ENCODE data around the gene DCANP1.

DCANP1 gene

DNA sequence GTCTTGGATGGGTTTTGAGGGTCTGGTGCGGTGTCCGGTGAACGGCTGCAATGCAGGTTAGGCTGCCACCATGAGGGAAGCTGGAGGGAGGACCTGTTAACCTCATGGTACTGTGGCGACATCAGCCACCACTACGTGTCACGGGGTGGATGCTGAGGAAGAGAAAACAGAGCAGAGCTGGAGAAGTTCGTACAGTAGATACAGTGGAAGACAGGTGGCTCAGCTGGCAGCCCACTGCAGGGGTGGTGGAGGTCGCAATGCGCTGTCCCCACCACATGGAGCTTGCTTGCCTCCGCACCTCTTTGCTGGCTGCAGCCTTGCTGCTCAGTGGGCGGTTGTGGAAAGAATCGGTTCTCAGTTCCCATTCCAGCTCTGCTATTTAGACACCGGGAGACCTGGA, 2.8 kb downstream of the DCANP1 start:
- H3K4me3 ChIP-seq (ENCODE audit: low read length): no peak overlapping the region
- no peak overlapping the region for H3K9ac ChIP-seq (ENCODE audit: low read depth, low read length)
- H3K27me3 ChIP-seq (ENCODE audit: control insufficient read depth, insufficient read depth, low read length): peaks cover 55% of the 10 kb centered on the region
- H3K4me1 ChIP-seq (ENCODE audit: control insufficient read depth, insufficient read depth, low read length): no peaks in the 10 kb centered on the region
- H3K4me2 ChIP-seq (ENCODE audit: low read length): no peak overlapping the region
- H3K9me3 ChIP-seq (replicated peaks; ENCODE audit: low read length): no peaks in the 10 kb centered on the region
- no peaks in the 10 kb centered on the region for H3K36me3 ChIP-seq (ENCODE audit: insufficient read depth, low read length)

GRCh38 chr5:135443161-135443960, 3.8 kb downstream of the DCANP1 start:
- Histone ChIP-seq H3K36me3 (ENCODE audit: insufficient read depth, low read length) (no peaks in the 10 kb centered on the region), H3K4me2 (ENCODE audit: low read length) (no peak overlapping the region), H3K9ac (ENCODE audit: low read depth, low read length) (no peak overlapping the region), H3K27me3 (ENCODE audit: control insufficient read depth, insufficient read depth, low read length) (peaks cover 45% of the 10 kb centered on the region), H3K4me1 (ENCODE audit: control insufficient read depth, insufficient read depth, low read length) (peaks cover 2% of the 10 kb centered on the region), H3K9me3 (replicated peaks; ENCODE audit: low read length) (no peaks in the 10 kb centered on the region), H3K4me3 (ENCODE audit: low read length) (no peak overlapping the region)

DNA sequence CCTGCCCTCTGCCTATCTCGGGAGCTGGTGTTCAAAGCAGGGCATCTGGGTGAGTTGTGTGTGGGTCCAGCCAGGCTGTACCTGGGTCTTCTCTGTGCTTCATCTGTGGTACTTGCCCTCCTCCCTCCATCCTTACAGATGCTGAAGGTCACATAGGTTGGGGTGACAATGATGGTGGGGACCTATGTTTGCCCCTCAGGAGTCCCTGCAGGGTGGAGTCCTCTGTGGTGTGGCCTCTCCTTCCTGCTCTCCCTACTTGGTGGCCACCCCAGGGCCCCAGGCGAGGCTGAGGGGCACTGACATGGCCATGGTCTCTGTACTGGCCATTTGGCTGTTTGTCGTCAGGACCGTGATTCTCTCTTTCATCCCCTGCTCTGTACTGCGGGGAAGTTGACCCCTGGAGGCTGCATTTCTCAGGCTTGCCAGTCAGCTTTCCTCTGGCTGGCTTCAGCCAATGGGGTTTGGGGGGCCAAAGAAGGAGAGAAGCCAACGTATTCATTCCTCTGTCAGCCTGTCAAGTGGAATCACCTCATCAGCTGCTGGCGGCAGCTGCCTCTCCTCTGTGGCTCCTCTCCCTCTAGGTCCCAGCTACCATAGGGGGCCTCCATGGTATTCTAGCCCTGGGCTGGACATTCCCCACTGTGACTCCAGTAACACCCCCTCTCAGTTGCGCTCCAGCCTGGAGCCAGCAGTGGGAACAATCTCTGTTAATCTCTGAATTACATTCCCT, 4.6 kb downstream of the DCANP1 start:
- Histone ChIP-seq H3K9ac (ENCODE audit: low read depth, low read length) (no peak overlapping the region), H3K4me2 (ENCODE audit: low read length) (no peak overlapping the region), H3K27me3 (ENCODE audit: control insufficient read depth, insufficient read depth, low read length) (peaks cover 37% of the 10 kb centered on the region), H3K4me3 (ENCODE audit: low read length) (no peak overlapping the region), H3K36me3 (ENCODE audit: insufficient read depth, low read length) (no peaks in the 10 kb centered on the region), H3K9me3 (replicated peaks; ENCODE audit: low read length) (no peaks in the 10 kb centered on the region), H3K4me1 (ENCODE audit: control insufficient read depth, insufficient read depth, low read length) (peaks cover 9% of the 10 kb centered on the region)

DNA sequence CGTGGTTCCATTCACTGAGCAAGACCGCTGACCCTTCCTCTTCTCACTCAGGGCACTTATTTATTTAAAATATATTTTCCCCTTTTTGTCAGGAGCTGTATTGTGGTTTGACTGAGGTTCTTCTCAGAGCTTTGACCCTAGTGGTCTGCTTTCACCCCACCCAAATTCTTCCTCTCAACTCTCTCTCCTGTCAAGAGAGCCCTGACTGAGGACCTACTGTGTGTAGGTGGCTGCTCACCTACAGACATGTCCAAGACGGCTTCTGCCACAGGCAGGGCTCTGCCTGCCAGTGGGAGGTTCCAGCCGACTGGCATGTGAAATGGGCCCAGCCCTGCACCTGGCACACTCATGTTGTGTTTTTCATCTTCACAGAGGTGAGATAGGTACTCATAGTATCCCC, 5.2 kb downstream of the DCANP1 start:
- no peak overlapping the region for H3K4me3 ChIP-seq (ENCODE audit: low read length)

GRCh38 chr5:135441350-135441831, 5.8 kb downstream of the DCANP1 start:
- Histone ChIP-seq H3K9me3 (replicated peaks; ENCODE audit: low read length) (no peaks in the 10 kb centered on the region), H3K4me1 (ENCODE audit: control insufficient read depth, insufficient read depth, low read length) (peaks cover 10% of the 10 kb centered on the region), H3K4me2 (ENCODE audit: low read length) (no peak overlapping the region), H3K4me3 (ENCODE audit: low read length) (no peak overlapping the region), H3K9ac (ENCODE audit: low read depth, low read length) (no peak overlapping the region), H3K36me3 (ENCODE audit: insufficient read depth, low read length) (no peaks in the 10 kb centered on the region), H3K27me3 (ENCODE audit: control insufficient read depth, insufficient read depth, low read length) (peaks cover 25% of the 10 kb centered on the region)

More for the DNA sequence above, 5.2 kb downstream of the DCANP1 start:
- peaks cover 10% of the 10 kb centered on the region for H3K4me1 ChIP-seq (ENCODE audit: control insufficient read depth, insufficient read depth, low read length)
- no peaks in the 10 kb centered on the region for H3K36me3 ChIP-seq (ENCODE audit: insufficient read depth, low read length)
- H3K27me3 ChIP-seq (ENCODE audit: control insufficient read depth, insufficient read depth, low read length): peaks cover 30% of the 10 kb centered on the region
- no peak overlapping the region for H3K4me2 ChIP-seq (ENCODE audit: low read length)
- H3K9me3 ChIP-seq (replicated peaks; ENCODE audit: low read length): no peaks in the 10 kb centered on the region
- H3K9ac ChIP-seq (ENCODE audit: low read depth, low read length): no peak overlapping the region

DNA sequence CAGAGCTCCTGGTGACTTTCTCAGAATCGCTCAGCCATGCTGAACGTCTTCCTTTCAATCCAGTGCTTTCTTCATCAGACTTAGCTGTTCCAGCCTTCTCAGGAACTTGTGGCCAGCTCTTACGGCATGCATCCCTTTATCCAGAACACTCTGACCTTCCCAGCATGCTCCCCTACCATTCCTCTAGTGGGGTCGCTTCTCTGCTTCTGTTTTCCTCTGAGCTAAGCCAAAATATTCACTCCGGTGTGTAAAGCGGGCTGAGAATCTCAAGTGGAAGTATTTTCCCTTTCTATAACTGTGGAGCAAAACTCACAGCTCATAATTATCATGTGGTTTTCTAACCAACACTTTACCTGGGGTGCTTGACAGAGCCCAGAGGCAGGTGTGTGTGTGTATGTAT, 6.2 kb downstream of the DCANP1 start:
- Histone ChIP-seq H3K9ac (ENCODE audit: low read depth, low read length) (no peak overlapping the region), H3K4me3 (ENCODE audit: low read length) (no peak overlapping the region), H3K27me3 (ENCODE audit: control insufficient read depth, insufficient read depth, low read length) (peaks cover 24% of the 10 kb centered on the region), H3K4me2 (ENCODE audit: low read length) (no peak overlapping the region), H3K36me3 (ENCODE audit: insufficient read depth, low read length) (no peaks in the 10 kb centered on the region), H3K9me3 (replicated peaks; ENCODE audit: low read length) (no peaks in the 10 kb centered on the region), H3K4me1 (ENCODE audit: control insufficient read depth, insufficient read depth, low read length) (peaks cover 10% of the 10 kb centered on the region)

DNA sequence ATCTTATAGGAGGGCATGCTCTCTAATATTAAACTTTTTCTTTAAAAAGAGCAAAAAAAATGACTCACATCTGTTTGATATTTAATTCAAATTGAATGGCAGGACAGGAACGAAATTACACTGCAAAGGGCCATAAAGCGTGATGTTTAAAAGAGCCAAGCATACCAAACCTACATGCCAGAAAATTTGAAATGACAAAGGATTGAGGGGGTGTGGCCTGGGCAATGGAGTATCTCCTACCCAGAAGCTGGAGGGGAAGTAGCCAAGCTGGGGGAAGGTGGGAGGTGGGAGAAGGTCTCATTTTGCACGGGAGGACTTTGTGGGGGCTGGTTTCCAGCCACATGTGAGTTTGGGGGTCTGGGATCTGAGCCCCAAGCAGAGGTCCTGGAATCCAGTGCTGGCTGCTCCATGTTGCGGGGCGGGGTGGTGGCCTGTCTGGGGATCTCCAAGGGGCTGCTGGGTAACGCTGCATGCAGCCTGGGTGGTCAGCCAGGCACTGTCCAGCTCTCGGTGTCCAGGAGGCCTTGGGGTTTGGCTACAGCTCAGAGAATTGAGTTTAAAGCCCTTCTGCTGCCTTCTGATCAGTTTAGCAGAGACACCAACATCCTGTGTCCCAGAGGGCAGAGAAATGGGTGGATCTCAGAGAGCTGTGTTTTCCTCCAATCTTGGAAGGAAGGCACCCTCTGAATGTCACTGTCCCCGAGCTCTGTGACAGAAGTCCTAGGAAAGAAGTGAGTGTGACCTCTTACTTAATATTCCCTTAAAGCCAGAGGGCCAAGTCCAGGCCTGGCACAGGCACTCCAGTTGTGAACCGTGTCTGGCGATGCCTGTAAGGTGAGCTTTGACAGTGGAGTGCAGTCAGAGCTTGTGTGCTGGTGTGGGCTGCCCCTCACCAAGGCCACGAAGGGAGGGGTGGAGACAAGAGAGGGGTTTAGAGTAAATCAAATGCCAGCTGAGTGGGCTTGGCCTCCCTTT, 7.6 kb downstream of the DCANP1 start:
- peaks cover 36% of the 10 kb centered on the region for H3K27me3 ChIP-seq (ENCODE audit: control insufficient read depth, insufficient read depth, low read length)
- H3K9me3 ChIP-seq (replicated peaks; ENCODE audit: low read length): no peaks in the 10 kb centered on the region
- no peak overlapping the region for H3K9ac ChIP-seq (ENCODE audit: low read depth, low read length)
- peaks cover 10% of the 10 kb centered on the region for H3K4me1 ChIP-seq (ENCODE audit: control insufficient read depth, insufficient read depth, low read length)
- no peaks in the 10 kb centered on the region for H3K36me3 ChIP-seq (ENCODE audit: insufficient read depth, low read length)
- H3K4me2 ChIP-seq (ENCODE audit: low read length): no peak overlapping the region
- H3K4me3 ChIP-seq (ENCODE audit: low read length): no peak overlapping the region

GRCh38 chr5:135438636-135439221, 8.4 kb downstream of the DCANP1 start:
- H3K4me1 ChIP-seq (ENCODE audit: control insufficient read depth, insufficient read depth, low read length): peaks cover 10% of the 10 kb centered on the region

DNA sequence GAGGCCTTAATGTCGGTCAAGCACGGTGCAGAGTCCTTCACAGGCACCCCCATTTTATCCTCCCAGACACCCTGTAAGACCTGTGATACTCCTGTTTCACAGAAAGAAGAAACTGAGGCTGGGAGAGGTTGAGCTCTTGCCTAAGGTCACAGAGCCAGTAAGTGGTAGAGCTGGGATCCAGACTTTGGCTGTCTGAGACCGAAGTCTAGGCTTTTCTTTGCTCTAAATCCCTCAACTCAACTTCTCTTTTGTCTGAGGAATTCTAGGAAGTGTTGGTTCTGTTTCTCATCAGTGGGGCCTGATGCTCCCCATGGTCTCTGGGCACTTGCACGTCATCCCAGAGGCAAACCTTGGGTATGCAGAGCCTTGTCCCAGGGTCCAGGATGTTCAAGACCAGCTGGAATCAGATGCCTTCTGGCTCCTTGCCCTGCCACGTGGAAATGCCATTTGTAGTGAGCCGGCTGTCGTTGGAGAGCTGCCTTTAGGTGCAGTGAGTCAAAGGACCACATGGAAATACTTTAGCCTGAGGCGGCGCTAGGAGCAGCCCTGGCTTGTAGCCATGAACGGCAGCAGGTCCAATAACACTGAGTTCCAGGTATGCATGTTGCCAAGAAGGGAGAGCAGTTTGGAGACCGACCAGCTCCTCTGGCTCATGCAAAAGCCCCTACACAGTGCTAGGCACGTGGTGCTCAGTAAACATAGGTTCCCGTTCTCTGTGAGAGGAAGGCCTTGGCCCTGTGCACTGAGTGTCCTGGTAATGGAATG, 9.2 kb downstream of the DCANP1 start:
- Histone ChIP-seq H3K27me3 (ENCODE audit: control insufficient read depth, insufficient read depth, low read length) (peaks cover 22% of the 10 kb centered on the region), H3K9me3 (replicated peaks; ENCODE audit: low read length) (no peaks in the 10 kb centered on the region), H3K4me2 (ENCODE audit: low read length) (no peak overlapping the region), H3K9ac (ENCODE audit: low read depth, low read length) (no peak overlapping the region), H3K4me1 (ENCODE audit: control insufficient read depth, insufficient read depth, low read length) (peaks cover 10% of the 10 kb centered on the region), H3K4me3 (ENCODE audit: low read length) (no peak overlapping the region), H3K36me3 (ENCODE audit: insufficient read depth, low read length) (no peaks in the 10 kb centered on the region)

More at GRCh38 chr5:135438636-135439221, 8.4 kb downstream of the DCANP1 start:
- no peak overlapping the region for H3K9ac ChIP-seq (ENCODE audit: low read depth, low read length)
- H3K36me3 ChIP-seq (ENCODE audit: insufficient read depth, low read length): no peaks in the 10 kb centered on the region
- H3K4me2 ChIP-seq (ENCODE audit: low read length): no peak overlapping the region
- no peak overlapping the region for H3K4me3 ChIP-seq (ENCODE audit: low read length)
- H3K27me3 ChIP-seq (ENCODE audit: control insufficient read depth, insufficient read depth, low read length): peaks cover 30% of the 10 kb centered on the region
- no peaks in the 10 kb centered on the region for H3K9me3 ChIP-seq (replicated peaks; ENCODE audit: low read length)

GRCh38 chr5:135437422-135437795, 9.7 kb downstream of the DCANP1 start:
- H3K9ac ChIP-seq (ENCODE audit: low read depth, low read length): no peak overlapping the region
- H3K4me3 ChIP-seq (ENCODE audit: low read length): no peak overlapping the region
- H3K4me1 ChIP-seq (ENCODE audit: control insufficient read depth, insufficient read depth, low read length): peaks cover 10% of the 10 kb centered on the region

More at GRCh38 chr5:135437422-135437795, 9.7 kb downstream of the DCANP1 start:
- Histone ChIP-seq H3K9me3 (replicated peaks; ENCODE audit: low read length) (no peaks in the 10 kb centered on the region), H3K36me3 (ENCODE audit: insufficient read depth, low read length) (no peaks in the 10 kb centered on the region), H3K27me3 (ENCODE audit: control insufficient read depth, insufficient read depth, low read length) (peaks cover 20% of the 10 kb centered on the region), H3K4me2 (ENCODE audit: low read length) (no peak overlapping the region)

Measured in skeletal muscle satellite cell (primary cell).